Activated T-helper 2 cell treated with anti-CD3 and anti-CD28 coated beads, Interferon-gamma antibody, Interleukin-2, Interleukin-4, amounts not matched to agents 10 μg/mL and 5 μg/mL and 100 μg/mL, durations not matched to agents 14 hours and 24 hours and 36 hours (primary cell): ENCODE results near the gene DOCK1. TPM values are rescaled to one million over a fixed set of nuclear protein-coding genes. Genes with fewer than 3 reads are reported as not detected.

Source experiments
- DNase-seq: peaks from one replicate; pipeline ENCODE4 v3.0.0; 2021; ENCODE audit warnings: low spot score
- H3K27ac Mint-ChIP-seq: one replicate; pipeline ENCODE4 v1.8.0; 2021; ENCODE audit warnings: mixed read lengths
- H3K27me3 Mint-ChIP-seq: one replicate; pipeline ENCODE4 v1.8.0; 2021; ENCODE audit warnings: low read depth, mixed read lengths
- H3K36me3 Mint-ChIP-seq: one replicate; pipeline ENCODE4 v1.8.0; 2021; ENCODE audit warnings: low read depth, mixed read lengths
- H3K4me1 Mint-ChIP-seq: one replicate; pipeline ENCODE4 v1.8.0; 2021; ENCODE audit warnings: low read depth, mixed read lengths
- H3K4me3 Mint-ChIP-seq: one replicate; pipeline ENCODE4 v1.8.0; 2021; ENCODE audit warnings: low read depth, mild to moderate bottlenecking, moderate library complexity, mixed read lengths
- H3K9me3 Mint-ChIP-seq: one replicate; pipeline ENCODE4 v1.8.0; 2021; ENCODE audit warnings: mixed read lengths
- intact Hi-C: fragments of 100-400 bp; cut with micrococcal nuclease; formaldehyde crosslinking; loops from one replicate; pipeline ENCODE4 v1.15.1; 2023
- total RNA-seq: library from RNA; stranded (reverse); gene quantifications from 2 replicates; pipeline ENCODE4 v1.2.3, GENCODE V29; 2022

DOCK1 gene
- total RNA-seq, 1 donor from 2014 or later: 0.59 TPM

- peaks cover 11% of the 10 kb centered on the region for H3K9me3 Mint-ChIP-seq
- intact Hi-C loops: no loop called here
- H3K27me3 Mint-ChIP-seq: no peaks in the 10 kb centered on the region
Measured at GRCh38 chr10:127055263-127055662, 150.0 kb downstream of the DOCK1 start.

GRCh38 chr10:127059314-127059713, 154.1 kb downstream of the DOCK1 start:
- Mint-ChIP-seq H3K4me3 (no peak overlapping the region), H3K4me1 (no peaks in the 10 kb centered on the region), H3K36me3 (no peaks in the 10 kb centered on the region), H3K27me3 (no peaks in the 10 kb centered on the region), H3K9me3 (peaks cover 11% of the 10 kb centered on the region), H3K27ac (no peak overlapping the region)
- intact Hi-C loops: no loop called here
- DNase-seq: no peak

More at GRCh38 chr10:127055263-127055662, 150.0 kb downstream of the DOCK1 start:
- Mint-ChIP-seq H3K36me3 (no peaks in the 10 kb centered on the region), H3K4me1 (no peaks in the 10 kb centered on the region), H3K27ac (no peak overlapping the region), H3K4me3 (no peak overlapping the region)
- no peak for DNase-seq

DNA sequence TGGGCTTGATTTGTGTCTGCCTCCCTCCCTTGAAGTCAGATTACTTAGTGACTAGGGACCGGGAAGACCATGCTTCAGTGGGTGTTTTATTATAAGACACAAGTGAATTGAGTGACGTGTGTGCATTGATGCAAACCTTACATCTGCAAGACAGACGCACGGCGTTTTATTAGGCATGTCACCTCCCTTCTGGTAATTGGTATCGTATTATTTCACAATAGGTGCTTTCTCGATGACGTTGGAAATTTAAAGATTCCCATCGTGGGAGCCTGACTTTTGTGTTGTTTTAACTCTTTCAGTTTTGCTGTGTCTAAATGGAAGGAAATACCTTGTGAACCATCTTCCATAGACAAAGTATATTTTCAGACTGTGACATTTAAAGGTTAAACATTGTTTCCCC, 158.5 kb downstream of the DOCK1 start:
- Mint-ChIP-seq H3K4me3 (no peak overlapping the region), H3K36me3 (no peaks in the 10 kb centered on the region), H3K27me3 (no peaks in the 10 kb centered on the region), H3K9me3 (peaks cover 11% of the 10 kb centered on the region), H3K27ac (no peak overlapping the region), H3K4me1 (no peaks in the 10 kb centered on the region)
- DNase-seq: no peak
- intact Hi-C loops: no loop called here

GRCh38 chr10:127064474-127064873, 159.2 kb downstream of the DOCK1 start:
- Mint-ChIP-seq H3K27me3 (no peaks in the 10 kb centered on the region), H3K27ac (no peak overlapping the region), H3K36me3 (no peaks in the 10 kb centered on the region), H3K4me1 (no peaks in the 10 kb centered on the region), H3K4me3 (no peak overlapping the region), H3K9me3 (peaks cover 4% of the 10 kb centered on the region)
- no peak for DNase-seq
- intact Hi-C loops: no loop called here

GRCh38 chr10:127067542-127068194, 162.4 kb downstream of the DOCK1 start:
- Mint-ChIP-seq H3K4me3 (no peak overlapping the region), H3K9me3 (no peaks in the 10 kb centered on the region), H3K36me3 (no peaks in the 10 kb centered on the region), H3K27ac (no peak overlapping the region), H3K27me3 (no peaks in the 10 kb centered on the region), H3K4me1 (no peaks in the 10 kb centered on the region)
- DNase-seq: no peak
- intact Hi-C loops: no loop called here

DNA sequence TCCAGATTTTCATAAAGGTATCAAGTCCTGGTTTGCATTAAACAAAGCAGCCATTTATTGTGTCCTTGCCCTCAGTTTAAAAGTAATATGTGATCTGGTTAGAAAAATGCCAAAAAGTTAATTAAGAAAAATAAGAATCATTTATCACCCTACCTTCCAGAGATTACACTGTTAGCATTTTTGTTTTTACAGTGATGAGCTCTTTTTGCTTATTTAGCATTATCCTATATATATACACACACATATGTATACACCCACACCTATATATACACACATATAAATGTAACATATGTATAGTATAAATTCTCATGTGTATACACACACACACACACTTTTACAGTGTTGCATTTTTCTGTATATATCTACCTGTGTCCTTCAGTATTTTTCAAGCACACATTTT, 163.3 kb downstream of the DOCK1 start:
- intact Hi-C loops: no loop called here
- no peak for DNase-seq
- no peaks in the 10 kb centered on the region for H3K36me3 Mint-ChIP-seq
- H3K27ac Mint-ChIP-seq: no peak overlapping the region
- no peaks in the 10 kb centered on the region for H3K4me1 Mint-ChIP-seq
- H3K9me3 Mint-ChIP-seq: no peaks in the 10 kb centered on the region
- H3K27me3 Mint-ChIP-seq: no peaks in the 10 kb centered on the region
- H3K4me3 Mint-ChIP-seq: no peak overlapping the region

DNA sequence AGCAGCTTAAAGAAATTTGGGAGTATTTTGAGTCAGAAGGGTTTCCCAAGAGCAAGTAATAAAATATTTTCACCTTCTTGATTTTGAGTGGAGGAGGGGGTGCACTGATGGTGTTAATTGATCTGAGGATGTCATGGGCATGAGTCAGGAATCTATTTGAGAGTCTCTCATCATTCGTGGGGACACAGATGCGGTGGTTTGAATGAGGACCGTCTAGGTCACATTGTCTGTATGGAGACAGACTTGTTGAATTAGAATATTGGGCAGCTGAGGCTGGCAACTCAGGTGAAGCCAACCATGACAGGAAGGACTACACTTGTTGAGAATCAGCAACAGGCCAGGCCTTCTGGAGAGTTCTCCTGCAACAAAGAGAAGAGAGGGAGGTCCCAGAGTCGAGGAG, 164.2 kb downstream of the DOCK1 start:
- no peak overlapping the region for H3K4me3 Mint-ChIP-seq
- no peaks in the 10 kb centered on the region for H3K4me1 Mint-ChIP-seq
- no peaks in the 10 kb centered on the region for H3K9me3 Mint-ChIP-seq
- DNase-seq: no peak
- H3K27ac Mint-ChIP-seq: no peak overlapping the region
- no peaks in the 10 kb centered on the region for H3K27me3 Mint-ChIP-seq
- H3K36me3 Mint-ChIP-seq: no peaks in the 10 kb centered on the region
- intact Hi-C loops: no loop called here

GRCh38 chr10:127071126-127071525, 165.9 kb downstream of the DOCK1 start:
- no peaks in the 10 kb centered on the region for H3K9me3 Mint-ChIP-seq
- no peak for DNase-seq
- intact Hi-C loops: no loop called here
- no peaks in the 10 kb centered on the region for H3K4me1 Mint-ChIP-seq
- H3K36me3 Mint-ChIP-seq: no peaks in the 10 kb centered on the region
- no peak overlapping the region for H3K27ac Mint-ChIP-seq
- H3K4me3 Mint-ChIP-seq: no peak overlapping the region
- no peaks in the 10 kb centered on the region for H3K27me3 Mint-ChIP-seq

DNA sequence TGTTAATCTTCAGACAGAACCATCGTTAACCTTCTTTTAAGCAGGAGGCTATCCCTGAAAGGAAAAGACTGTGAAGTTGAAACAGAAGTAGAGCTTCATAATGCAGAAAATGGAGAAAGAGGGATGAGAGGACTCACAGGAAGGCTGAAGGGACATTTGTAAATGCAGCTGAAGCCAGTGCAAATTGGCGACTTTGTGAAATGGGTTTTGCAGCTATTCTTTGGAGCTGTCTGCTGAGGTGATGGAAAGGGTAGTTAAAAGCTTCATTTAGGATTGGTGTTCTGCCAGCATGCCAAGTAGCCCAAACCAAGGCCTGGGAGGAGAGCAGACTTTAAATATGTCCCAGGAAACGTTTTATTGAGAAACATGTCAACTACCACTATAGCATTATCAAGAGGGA, 168.4 kb downstream of the DOCK1 start:
- H3K36me3 Mint-ChIP-seq: no peaks in the 10 kb centered on the region
- no peaks in the 10 kb centered on the region for H3K9me3 Mint-ChIP-seq
- no peaks in the 10 kb centered on the region for H3K27me3 Mint-ChIP-seq
- no peaks in the 10 kb centered on the region for H3K4me1 Mint-ChIP-seq
- DNase-seq: no peak
- no peak overlapping the region for H3K4me3 Mint-ChIP-seq
- intact Hi-C loops: no loop called here
- H3K27ac Mint-ChIP-seq: no peak overlapping the region

GRCh38 chr10:127079392-127079791, 174.2 kb downstream of the DOCK1 start:
- no peak for DNase-seq
- H3K27me3 Mint-ChIP-seq: no peaks in the 10 kb centered on the region
- H3K27ac Mint-ChIP-seq: no peak overlapping the region
- H3K4me3 Mint-ChIP-seq: no peak overlapping the region
- H3K4me1 Mint-ChIP-seq: no peaks in the 10 kb centered on the region
- H3K9me3 Mint-ChIP-seq: no peaks in the 10 kb centered on the region
- intact Hi-C loops: no loop called here
- H3K36me3 Mint-ChIP-seq: no peaks in the 10 kb centered on the region

DNA sequence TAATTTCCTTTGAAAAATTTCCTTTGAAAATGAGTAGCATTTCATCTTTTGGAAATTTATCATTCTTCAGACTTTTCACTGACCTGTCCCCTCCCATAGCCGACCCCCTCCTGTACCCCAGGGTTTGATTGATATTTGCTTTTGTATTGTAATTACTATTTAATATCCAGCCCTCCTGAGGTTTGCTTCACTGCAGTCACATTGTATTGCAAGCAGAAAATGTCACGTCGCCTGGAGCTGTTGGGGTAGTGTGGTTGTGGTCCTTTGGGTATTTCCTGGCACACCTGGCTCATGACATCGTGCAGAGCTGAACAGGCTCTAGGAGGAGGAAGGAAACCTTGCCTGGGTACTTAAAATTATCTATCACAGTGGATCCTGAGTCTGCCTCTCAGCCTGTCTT, 175.1 kb downstream of the DOCK1 start:
- Mint-ChIP-seq H3K36me3 (no peaks in the 10 kb centered on the region), H3K9me3 (no peaks in the 10 kb centered on the region), H3K27me3 (no peaks in the 10 kb centered on the region), H3K4me1 (no peaks in the 10 kb centered on the region), H3K4me3 (no peak overlapping the region), H3K27ac (no peak overlapping the region)
- no peak for DNase-seq
- intact Hi-C loops: no loop called here

DNA sequence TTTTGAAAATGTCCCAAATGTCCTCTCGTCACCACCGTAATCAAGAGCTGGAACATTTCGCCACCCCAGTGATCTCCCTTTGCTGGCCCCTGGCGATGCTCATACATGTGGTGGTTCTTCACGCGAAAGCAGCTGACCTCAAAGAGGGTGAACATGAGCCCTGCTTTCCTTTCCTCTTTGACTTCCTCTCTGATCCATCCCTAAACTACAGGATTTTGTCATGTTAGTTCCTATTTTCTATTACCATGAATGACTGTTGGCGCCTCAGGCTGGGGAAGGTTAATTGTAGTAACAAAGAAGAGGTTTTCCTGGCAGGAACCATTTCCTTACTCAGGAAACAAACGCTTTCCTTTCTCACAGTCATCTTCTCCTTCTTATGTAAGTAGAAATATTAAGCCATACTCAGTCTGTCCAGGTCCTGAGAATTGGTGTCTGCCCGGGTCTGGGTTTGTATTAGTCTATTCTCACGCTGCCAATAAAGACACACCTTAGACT, 176.7 kb downstream of the DOCK1 start:
- intact Hi-C loops: no loop called here
- no peaks in the 10 kb centered on the region for H3K27me3 Mint-ChIP-seq
- no peaks in the 10 kb centered on the region for H3K36me3 Mint-ChIP-seq
- H3K4me3 Mint-ChIP-seq: no peak overlapping the region
- H3K9me3 Mint-ChIP-seq: no peaks in the 10 kb centered on the region
- no peak for DNase-seq
- H3K4me1 Mint-ChIP-seq: no peaks in the 10 kb centered on the region
- no peak overlapping the region for H3K27ac Mint-ChIP-seq

DNA sequence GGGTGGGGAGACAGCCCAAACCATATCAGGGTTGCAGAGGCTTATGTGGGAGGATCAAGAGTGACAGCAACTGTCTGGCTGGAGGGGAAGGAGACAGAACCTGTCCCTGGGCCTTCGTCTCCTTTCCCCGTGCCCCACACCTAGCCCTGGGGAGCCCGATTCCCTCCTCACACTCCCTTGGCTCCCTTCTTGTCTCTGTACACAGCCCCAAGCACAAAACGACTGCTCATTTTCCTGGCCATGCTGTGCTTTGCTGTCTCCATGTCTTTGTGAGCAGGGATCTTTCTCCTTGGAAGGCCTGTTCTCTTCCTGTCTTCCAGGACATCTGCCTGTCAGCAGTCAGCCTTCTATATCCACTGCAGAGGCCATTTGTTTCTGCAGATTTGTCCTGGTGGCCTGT, 177.4 kb downstream of the DOCK1 start:
- H3K4me1 Mint-ChIP-seq: no peaks in the 10 kb centered on the region
- no peaks in the 10 kb centered on the region for H3K27me3 Mint-ChIP-seq
- no peaks in the 10 kb centered on the region for H3K36me3 Mint-ChIP-seq
- intact Hi-C loops: no loop called here
- H3K4me3 Mint-ChIP-seq: no peak overlapping the region
- no peak overlapping the region for H3K27ac Mint-ChIP-seq
- no peak for DNase-seq
- no peaks in the 10 kb centered on the region for H3K9me3 Mint-ChIP-seq

DNA sequence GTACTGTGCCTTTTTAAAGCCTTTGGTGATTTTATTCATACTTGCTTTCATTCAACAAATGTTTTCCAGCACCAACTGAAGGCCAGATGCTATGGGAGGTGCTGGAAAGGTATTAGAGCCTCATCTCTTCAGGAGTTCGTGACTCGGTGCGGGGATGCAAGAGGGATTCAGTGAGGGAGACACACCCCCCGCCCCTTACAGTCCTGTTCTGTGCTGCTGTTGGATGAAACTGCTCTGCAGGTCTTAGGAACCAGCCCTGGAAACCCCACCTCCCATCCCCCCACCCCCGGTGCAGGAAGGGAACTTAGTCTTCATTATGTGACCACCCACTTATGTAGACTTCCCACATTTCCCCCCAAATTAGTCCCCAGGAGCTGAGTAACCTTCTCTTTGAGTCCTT, 180.7 kb downstream of the DOCK1 start:
- Mint-ChIP-seq H3K27me3 (no peaks in the 10 kb centered on the region), H3K9me3 (no peaks in the 10 kb centered on the region), H3K27ac (no peak overlapping the region), H3K36me3 (no peaks in the 10 kb centered on the region), H3K4me1 (no peaks in the 10 kb centered on the region), H3K4me3 (no peak overlapping the region)
- intact Hi-C loops: no loop called here
- DNase-seq: no peak
